Measurements from ENCODE around the gene CLPSL1.

CLPSL1 gene

DNA sequence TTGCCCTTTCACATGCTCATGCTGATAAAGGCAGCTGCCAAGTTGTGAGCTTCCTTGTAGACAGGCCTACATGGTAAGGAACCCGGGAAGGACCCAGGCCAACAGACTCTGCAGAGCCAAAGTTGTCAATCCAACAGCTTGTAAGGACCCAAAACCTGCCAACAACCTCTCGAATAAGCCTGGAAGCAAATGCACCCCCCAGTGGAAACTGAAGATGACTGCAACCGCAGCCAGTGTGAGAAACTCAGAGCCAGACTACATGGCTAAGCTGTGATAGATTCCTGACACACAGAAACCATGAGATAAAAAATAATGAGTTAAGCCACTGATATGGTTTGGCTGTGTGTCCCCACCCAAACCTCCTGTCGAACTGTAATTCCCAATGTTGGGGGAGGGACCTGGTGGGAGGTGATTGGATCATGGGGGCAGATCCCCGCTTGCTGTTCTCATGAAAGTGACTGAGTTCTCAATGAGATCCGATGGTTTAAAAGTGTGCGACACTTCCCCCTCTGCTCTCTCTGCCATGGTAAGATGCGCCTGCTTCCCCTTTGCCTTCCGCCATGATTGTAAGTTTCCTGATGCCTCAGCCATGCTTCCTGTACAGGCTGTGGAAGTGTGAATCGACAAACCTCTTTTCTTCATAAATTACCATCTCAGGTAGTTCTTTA, 23.2 kb upstream of the CLPSL1 start:
- no peak for DNase-seq (ENCODE audit: low read depth in 2 of 2)

- DNase-seq (ENCODE audit: low read depth in 2 of 2) = no peak
Measured at GRCh38 chr6:35759426-35759825, 21.4 kb upstream of the CLPSL1 start.

DNA sequence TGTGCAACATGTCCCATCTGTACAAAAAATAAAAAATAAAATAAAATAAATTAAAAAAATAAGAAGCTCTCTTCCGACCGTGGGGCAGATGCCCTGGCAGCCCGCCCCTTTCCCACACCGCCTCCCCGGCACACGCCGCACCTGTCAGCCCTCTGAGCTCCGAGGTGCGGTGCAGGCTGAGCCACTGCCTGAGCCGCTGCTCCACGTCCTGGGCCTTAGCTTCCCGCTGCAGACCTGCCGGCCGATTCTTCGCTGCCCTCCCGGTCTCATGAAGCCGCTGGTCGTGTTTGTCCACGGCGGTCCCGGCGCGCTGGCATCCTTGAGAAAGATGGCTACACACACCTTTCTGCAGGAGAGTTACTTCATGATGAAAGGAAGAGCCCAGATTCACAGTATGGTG, 15.1 kb upstream of the CLPSL1 start:
- DNase-seq (ENCODE audit: low read depth in 2 of 2) = no peak

DNA sequence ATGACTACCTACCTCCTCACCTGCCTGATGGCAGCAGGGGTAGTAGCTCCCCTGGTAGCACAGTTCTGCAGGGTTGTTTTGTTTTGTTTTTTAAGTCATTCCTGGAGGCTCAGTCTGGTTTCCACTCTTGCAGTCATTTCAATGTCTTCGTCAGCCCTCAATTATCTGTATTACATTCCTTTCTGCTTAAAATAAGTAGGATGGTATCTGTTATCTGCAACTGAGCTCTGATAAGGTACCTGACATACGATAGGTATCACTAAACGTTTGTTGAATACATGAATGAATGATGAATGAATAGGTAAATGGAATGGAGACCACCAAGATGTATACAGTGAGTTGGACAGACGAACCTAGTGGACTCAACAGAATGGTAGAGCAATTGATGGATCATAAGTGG, 11.6 kb upstream of the CLPSL1 start:
- no peak for DNase-seq (ENCODE audit: low read depth in 2 of 2)

DNA sequence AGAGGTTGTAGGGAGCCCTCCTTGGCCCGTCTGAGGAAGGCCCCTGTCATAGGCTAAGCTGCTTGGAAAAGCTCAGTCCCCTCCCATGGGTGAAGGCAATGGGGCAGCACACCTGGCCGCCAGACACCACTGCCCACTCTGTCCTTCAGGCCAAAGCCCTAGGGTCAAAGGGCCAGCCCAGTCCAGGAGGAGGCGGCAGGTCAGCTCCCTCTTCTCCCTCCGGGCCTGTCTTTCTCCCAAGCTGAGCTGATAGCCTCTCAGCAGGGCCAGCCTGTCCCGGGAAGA, 9.5 kb upstream of the CLPSL1 start:
- DNase-seq (ENCODE audit: low read depth in 2 of 2) = no peak

- no peak for DNase-seq (ENCODE audit: low read depth in 2 of 2)
Measured at GRCh38 chr6:35774116-35774794, 6.6 kb upstream of the CLPSL1 start.

DNA sequence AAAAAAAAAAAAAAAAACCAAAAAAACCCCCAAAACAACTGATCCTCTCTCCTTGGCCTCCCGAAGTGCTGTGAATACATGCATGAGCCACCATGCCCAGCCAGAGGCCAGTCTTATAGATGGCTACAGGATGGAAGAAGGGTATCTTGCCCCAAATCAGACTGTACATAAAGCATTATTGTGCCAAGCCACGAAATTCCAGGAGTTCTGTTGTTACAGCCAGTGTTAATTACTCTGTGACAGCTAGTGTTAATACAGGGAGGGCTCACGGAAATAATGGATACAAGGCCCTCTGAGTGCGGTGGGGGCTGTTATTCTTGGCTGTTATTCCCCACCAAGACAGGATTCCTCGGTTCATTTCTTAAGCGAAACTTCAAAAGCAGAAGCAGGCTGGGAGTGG, 5.8 kb upstream of the CLPSL1 start:
- no peak for DNase-seq (ENCODE audit: low read depth in 2 of 2)

GRCh38 chr6:35776364-35777215, 4.2 kb upstream of the CLPSL1 start, which contains the start of gene CLPSL2:
Gene CLPSL2 (plus strand): TSS chr6:35776598. CDS start chr6:35776619, 21 bp downstream.
- no peak for DNase-seq (ENCODE audit: low read depth in 2 of 2)

DNA sequence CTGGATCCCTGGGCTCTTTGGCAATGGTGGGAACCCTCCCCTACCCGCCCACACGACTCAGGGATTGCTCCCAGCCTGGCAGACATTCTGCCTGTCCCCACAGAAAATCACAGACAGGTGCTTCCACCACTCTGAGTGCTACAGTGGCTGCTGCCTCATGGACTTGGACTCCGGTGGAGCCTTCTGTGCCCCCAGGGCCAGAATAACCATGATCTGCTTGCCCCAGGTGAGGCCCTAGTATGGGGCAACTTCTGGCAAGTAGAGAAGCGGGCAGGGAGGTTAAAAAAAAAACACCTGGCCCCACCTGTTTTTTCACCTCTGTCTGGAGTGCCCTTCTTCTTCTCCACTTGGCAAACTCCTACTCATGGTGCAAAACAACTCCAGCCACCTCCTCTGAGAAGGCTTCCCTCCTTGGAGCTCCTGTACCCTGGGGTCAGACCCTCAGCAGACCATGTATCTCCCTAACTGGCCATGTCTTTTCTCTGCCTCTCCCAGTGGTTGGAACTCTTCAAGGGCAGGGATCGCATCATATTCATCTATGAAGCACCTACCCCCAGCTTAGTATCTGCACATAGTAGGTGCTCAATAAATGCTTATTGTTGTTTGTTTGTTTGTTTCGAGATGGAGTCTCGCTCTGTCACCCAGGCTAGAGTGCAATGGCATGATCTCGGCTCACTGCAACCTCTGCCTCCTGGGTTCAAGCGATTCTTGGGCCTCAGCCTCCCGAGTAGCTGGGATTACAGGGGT, 3.3 kb upstream of the CLPSL1 start:
- no peak for DNase-seq (ENCODE audit: low read depth in 2 of 2)

DNA sequence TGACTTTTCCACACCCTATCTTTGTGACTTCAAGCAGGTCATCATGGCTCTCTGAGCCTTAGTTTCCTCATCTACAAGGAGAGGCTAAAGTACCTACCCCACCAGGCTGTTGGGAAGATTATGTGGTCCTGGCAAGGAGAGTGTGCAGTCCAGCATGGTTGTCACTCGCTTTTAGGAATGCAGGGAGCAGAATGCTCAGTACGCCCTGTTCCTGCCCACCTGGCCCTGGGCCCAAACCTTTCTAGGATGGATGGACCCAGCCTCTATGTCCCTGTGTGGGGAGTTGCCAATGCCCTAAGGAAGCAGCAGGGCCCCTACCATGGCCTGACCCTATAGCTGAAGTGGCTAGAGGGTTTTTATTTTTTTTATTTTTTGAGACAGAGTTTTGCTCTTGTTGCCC, 2.4 kb upstream of the CLPSL1 start:
- no peak for DNase-seq (ENCODE audit: low read depth in 2 of 2)

- DNase-seq (ENCODE audit: low read depth in 2 of 2) = no peak
Measured at GRCh38 chr6:35781290-35781689, 471 bp downstream of the CLPSL1 start.

- DNase-seq (ENCODE audit: low read depth in 2 of 2) = no peak
Measured at GRCh38 chr6:35782424-35782823, 1.6 kb downstream of the CLPSL1 start.

DNA sequence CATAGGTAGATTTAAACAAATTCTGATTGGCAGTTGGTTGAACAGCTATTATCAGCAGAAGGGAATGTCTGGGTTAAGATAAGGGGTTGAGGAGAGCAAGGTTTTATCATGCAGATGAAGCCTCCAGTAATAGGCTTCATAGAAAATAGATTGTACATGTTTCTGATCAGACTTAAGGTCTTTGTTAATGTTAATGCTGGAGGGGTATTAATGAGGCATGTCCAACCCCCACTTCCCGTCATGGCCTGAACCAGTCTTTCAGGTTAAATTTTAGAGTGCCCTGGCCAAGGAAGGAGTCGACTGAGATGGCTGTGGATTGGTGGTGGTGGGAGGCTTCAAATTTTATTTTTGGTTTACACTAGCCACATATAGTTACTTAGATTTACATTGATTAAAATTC, 3.4 kb downstream of the CLPSL1 start:
- no peak for DNase-seq (ENCODE audit: low read depth in 2 of 2)

- no peak for DNase-seq (ENCODE audit: low read depth in 2 of 2)
Measured at GRCh38 chr6:35786272-35786671, 5.5 kb downstream of the CLPSL1 start.

GRCh38 chr6:35786810-35787209, 6.0 kb downstream of the CLPSL1 start:
- no peak for DNase-seq (ENCODE audit: low read depth in 2 of 2)

DNA sequence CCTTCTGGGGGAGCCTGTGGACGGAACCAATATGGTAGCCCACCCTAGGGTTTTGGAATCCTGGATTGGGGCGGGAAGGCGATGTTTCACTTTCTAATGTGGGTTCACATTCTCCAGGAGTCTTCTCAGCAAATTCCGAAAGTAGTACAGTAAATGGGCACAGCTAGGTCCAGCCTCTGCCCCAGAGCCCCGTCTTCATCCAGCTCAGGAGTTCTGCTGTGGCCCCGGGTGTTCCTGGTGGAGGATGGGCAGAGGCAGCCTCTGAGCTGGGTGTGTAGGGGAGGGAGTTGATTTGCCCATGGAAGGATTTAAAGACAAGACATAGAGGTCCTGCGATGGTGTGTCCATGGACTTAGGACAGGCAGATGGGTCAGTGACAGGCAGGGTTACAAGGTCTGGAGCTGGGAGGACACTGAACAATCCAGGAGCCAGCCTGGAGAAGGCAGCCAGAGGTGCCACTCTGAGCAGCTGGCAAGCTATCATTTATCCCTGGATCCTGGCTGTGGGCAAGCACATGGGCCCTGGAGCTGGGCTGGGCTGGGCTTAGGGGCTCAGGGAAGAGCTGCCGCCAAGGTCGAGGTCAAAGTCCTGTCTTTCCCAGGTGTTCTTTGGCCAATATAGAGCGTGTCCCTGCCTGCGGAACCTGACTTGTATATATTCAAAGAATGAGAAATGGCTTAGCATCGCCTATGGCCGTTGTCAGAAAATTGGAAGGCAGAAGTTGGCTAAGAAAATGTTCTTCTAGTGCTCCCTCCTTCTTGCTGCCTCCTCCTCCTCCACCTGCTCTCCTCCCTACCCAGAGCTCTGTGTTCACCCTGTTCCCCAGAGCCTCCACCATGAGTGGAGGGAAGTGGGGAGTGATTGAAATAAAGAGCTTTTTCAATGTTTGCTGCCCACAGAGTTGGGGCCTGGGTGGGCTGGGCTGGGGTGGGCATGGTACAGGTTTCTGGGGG, 6.7 kb downstream of the CLPSL1 start:
- no peak for DNase-seq (ENCODE audit: low read depth in 2 of 2)

GRCh38 chr6:35788423-35788982, 7.7 kb downstream of the CLPSL1 start:
- DNase-seq (ENCODE audit: low read depth in 2 of 2) = no peak

- DNase-seq (ENCODE audit: low read depth in 2 of 2) = no peak
Measured at GRCh38 chr6:35790683-35791082, 9.9 kb downstream of the CLPSL1 start.

DNA sequence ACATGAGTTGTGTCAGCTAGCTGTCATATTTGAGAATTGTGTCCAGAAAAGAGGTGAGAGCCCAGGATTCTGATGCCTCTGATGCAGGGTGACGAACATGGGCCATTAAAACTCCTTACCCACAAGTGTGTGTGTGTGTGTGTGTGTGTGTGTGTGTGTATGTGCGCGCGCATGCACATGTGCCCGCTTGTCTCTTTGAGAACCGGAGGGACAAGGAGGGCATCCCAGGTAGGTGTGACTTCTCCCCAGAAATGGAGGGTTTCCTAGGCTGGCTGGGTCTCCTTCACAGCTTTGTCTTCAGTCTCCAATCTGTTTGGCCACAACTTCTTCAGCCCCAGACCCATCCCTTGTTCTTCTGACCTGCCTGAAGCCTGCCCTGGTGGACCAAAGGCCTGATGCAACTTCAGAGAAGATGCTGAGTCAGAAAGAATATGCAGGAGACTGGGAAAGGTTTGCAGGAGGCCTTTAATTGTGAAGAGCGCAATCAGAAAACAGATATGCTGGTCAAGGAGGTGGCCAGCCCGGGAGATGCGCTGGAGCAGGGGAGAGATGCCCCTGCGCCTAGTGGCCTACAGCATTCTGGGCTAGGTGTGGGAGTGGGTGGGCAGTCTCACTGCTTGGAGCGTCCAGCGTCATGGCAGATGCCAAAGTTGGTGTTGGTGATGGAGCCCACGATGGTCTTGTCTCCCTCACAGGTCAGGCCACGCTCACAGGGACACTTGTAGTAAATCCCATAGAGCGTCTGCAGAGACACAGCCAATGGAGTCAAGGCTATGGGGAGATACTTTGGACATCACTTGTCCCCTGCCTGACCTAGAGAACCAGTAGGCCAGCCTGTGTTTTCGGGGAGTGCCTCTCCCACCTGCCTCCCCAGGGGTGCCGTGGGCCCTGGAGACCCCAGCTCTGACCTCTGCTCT, 14.0 kb downstream of the CLPSL1 start:
- no peak for DNase-seq (ENCODE audit: low read depth in 2 of 2)

All from stimulated activated CD4-positive, alpha-beta T cell treated with anti-CD3 and anti-CD28 coated beads, Interleukin-1b, Interleukin-23, amount 100 ng/mL, for 4 hours (primary cell).